SH-SY5Y (cell line): Measurements from ENCODE around the gene CMC2.

Experiments used
- GATA2 ChIP-seq: IDR thresholded peaks from 2 replicates; pipeline ENCODE4 v1.6.1; 2011; ENCODE audit warnings: mild to moderate bottlenecking, low read depth, low read length
- GATA3 ChIP-seq: IDR thresholded peaks from 2 replicates; pipeline ENCODE4 v1.6.1; 2011; ENCODE audit warnings: low read depth, mild to moderate bottlenecking, low read length, moderate library complexity

DNA sequence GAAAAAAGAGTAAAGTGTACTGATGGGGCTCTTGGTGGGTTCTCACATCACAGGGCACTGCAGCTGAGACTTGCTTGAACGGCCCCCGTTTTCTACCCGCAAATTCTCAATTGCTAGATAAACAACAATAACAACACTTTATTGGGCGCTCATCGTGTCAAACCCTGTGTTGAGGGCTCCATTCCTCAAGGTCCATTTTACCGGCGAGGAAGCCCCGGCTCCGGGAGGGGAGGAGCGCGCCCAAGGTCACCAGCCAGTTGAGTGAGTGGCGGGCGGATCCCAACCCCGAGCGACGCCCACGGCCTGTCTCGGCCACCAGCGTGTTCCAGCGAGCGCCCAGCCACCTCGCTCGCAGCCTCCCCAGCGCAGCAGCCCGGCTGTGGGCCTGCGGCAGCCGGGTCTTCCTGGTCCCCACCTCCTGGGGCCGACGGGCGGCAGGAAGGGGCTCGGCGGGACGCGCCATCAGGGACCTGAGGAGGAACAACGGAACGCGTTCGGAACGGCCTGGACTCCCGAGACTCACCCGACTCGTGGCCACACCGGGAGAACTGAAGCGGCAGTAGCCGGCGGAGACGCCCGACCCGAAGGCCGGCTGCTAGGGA, 373 bp downstream of the CMC2 start:
- TF ChIP-seq GATA2, result no peak
- no peak for TF ChIP-seq GATA3
